Peyer's patch (tissue), 4 donors: ENCODE results near the gene XRRA1. TPM values are rescaled to one million over a fixed set of nuclear protein-coding genes. Genes with fewer than 3 reads are reported as not detected.

ENCODE experiments used
- DNase-seq, 3 donors: peaks; one replicate each; pipeline ENCODE4 v3.0.0-alpha.2; 2017 to 2019
- H3K27ac ChIP-seq, 4 donors: fragments of 200-600 bp; sonication (generic); one replicate each; pipeline ENCODE4 v1.5.1; 2016 to 2019
- H3K27me3 ChIP-seq, 2 donors: fragments of 200-600 bp; sonication (generic); one replicate each; pipeline ENCODE4 v1.5.1; 2019
- H3K36me3 ChIP-seq, 3 donors: fragments of 200-600 bp; sonication (generic); one replicate each; pipeline ENCODE4 v1.5.1; 2016 to 2019
- H3K4me1 ChIP-seq, 4 donors: fragments of 200-600 bp; sonication (generic); one replicate each; pipeline ENCODE4 v1.5.1; 2016 to 2019
- H3K4me3 ChIP-seq, 4 donors: fragments of 200-600 bp; sonication (generic); 1 replicate in 3 of 4; 2 replicates in 1 of 4; pipeline ENCODE4 v1.5.1; 2016 to 2019; ENCODE audit warnings: mild to moderate bottlenecking in 1 of 4
- H3K9me3 ChIP-seq, 4 donors: fragments of 200-600 bp; sonication (generic); one replicate each; pipeline ENCODE4 v1.5.1; 2016 to 2019; ENCODE audit warnings: mild to moderate bottlenecking in 1 of 4
- CTCF ChIP-seq, 6 experiments: fragments of 450-650 bp in 4 of 6; fragments of 200-600 bp in 2 of 6; sonication (generic) in 1 of 6; IDR thresholded peaks; one replicate each; pipeline ENCODE4 v1.5.1; 2017 to 2019; ENCODE audit warnings: antibody characterized with exemption in 6 of 6, mild to moderate bottlenecking in 3 of 6, moderate library complexity in 1 of 6
- POLR2A ChIP-seq, 2 donors: fragments of 450-650 bp; IDR thresholded peaks; one replicate each; pipeline ENCODE4 v1.5.1; 2017; ENCODE audit warnings: antibody characterized with exemption in 2 of 2, mild to moderate bottlenecking in 2 of 2, moderate library complexity in 2 of 2
- total RNA-seq, 4 donors: library from RNA; depleted of rRNA; stranded (reverse); fragments of >200 nt; gene quantifications; one replicate each; pipeline ENCODE4 v1.1.0, GENCODE V29; 2016

XRRA1 gene
- total RNA-seq, 4 donors from 2014 or later = 12.8 to 45.9 (median 26.1) TPM

GRCh38 chr11:74956397-74957015 is 7.6 kb upstream of the XRRA1 start:
- no peak overlapping the region for H3K4me3 ChIP-seq
- H3K4me1 ChIP-seq = peaks cover 0 to 17% (median 9%) of the 10 kb centered on the region in 4 donors
- DNase-seq = no peak
- no peak for TF ChIP-seq CTCF (IDR thresholded peaks at IDR 0.05)
- no peak for TF ChIP-seq POLR2A (IDR thresholded peaks at IDR 0.05)
- H3K27ac ChIP-seq = no peak overlapping the region
- H3K27me3 ChIP-seq = no peaks in the 10 kb centered on the region
- H3K36me3 ChIP-seq = peaks cover 0 to 10% (median 0%) of the 10 kb centered on the region in 3 donors
- H3K9me3 ChIP-seq = no peaks in the 10 kb centered on the region

- H3K27ac ChIP-seq = peak overlapping the region in 1 of 4 donors; percentile 9
- H3K4me3 ChIP-seq = no peak overlapping the region
- TF ChIP-seq POLR2A (IDR thresholded peaks at IDR 0.05) = no peak
- TF ChIP-seq CTCF (IDR thresholded peaks at IDR 0.05) = no peak
- H3K36me3 ChIP-seq = peaks cover 0 to 5% (median 0%) of the 10 kb centered on the region in 3 donors
- no peak for DNase-seq
- H3K4me1 ChIP-seq = peaks cover 0 to 33% (median 18%) of the 10 kb centered on the region in 4 donors
- H3K9me3 ChIP-seq = no peaks in the 10 kb centered on the region
- H3K27me3 ChIP-seq = no peaks in the 10 kb centered on the region
These were observed 5.3 kb upstream of the XRRA1 start for GRCh38 chr11:74954199-74954598.

- Histone ChIP-seq H3K4me3 (no peak overlapping the region), H3K9me3 (no peaks in the 10 kb centered on the region), H3K4me1 (peaks cover 0 to 33% (median 18%) of the 10 kb centered on the region in 4 donors), H3K27me3 (no peaks in the 10 kb centered on the region), H3K27ac (peak overlapping the region in 2 of 4 donors; percentile 9 to 40), H3K36me3 (no peaks in the 10 kb centered on the region)
- no peak for DNase-seq
- TF ChIP-seq CTCF (IDR thresholded peaks at IDR 0.05) (no peak), POLR2A (IDR thresholded peaks at IDR 0.05) (no peak)
These were observed 4.6 kb upstream of the XRRA1 start for GRCh38 chr11:74953451-74953850.

- H3K4me1 ChIP-seq = peaks cover 0 to 39% (median 18%) of the 10 kb centered on the region in 4 donors
- H3K27me3 ChIP-seq = no peaks in the 10 kb centered on the region
- DNase-seq = no peak
- TF ChIP-seq POLR2A (IDR thresholded peaks at IDR 0.05) (no peak), CTCF (IDR thresholded peaks at IDR 0.05) (no peak)
- no peak overlapping the region for H3K4me3 ChIP-seq
- H3K9me3 ChIP-seq = no peaks in the 10 kb centered on the region
- H3K36me3 ChIP-seq = no peaks in the 10 kb centered on the region
- peak overlapping the region in 1 of 4 donors; percentile 40 for H3K27ac ChIP-seq
These were observed 3.9 kb upstream of the XRRA1 start for GRCh38 chr11:74952752-74953151.

- TF ChIP-seq CTCF (IDR thresholded peaks at IDR 0.05) (no peak), POLR2A (IDR thresholded peaks at IDR 0.05) (no peak)
- H3K36me3 ChIP-seq = no peaks in the 10 kb centered on the region
- peak in 1 of 3 donors; percentile 19 for DNase-seq
- no peaks in the 10 kb centered on the region for H3K9me3 ChIP-seq
- peak overlapping the region in 1 of 4 donors; percentile 87 for H3K27ac ChIP-seq
- H3K27me3 ChIP-seq = no peaks in the 10 kb centered on the region
- peaks cover 0 to 40% (median 18%) of the 10 kb centered on the region in 4 donors for H3K4me1 ChIP-seq
- peak overlapping the region in 1 of 4 donors; percentile 26 for H3K4me3 ChIP-seq
These were observed 2.3 kb upstream of the XRRA1 start for GRCh38 chr11:74951226-74951625.
